Activated T-cell treated with anti-CD3 and anti-CD28 coated beads, Interleukin-2, amount 50 U/mL, for 72 hours (primary cell): ENCODE results near the gene SLC17A8. TPM values are rescaled to one million over a fixed set of nuclear protein-coding genes. Genes with fewer than 3 reads are reported as not detected.

Experiments used
- ATAC-seq, 2 donors: fragments of 150-1000 bp; cut with Tn5 transposase; replicated peaks in 1 of 2; 2 replicates each; pipeline ENCODE4 v1.10.0; 2021; ENCODE audit warnings: moderate library complexity in 2 of 2, mild to moderate bottlenecking in 1 of 2
- DNase-seq, 2 donors: peaks; one replicate each; pipeline ENCODE4 v3.0.0; 2021 to 2022; ENCODE audit warnings: mixed read lengths in 1 of 2
- H3K27ac Mint-ChIP-seq: one replicate; pipeline ENCODE4 v1.8.0; 2022; ENCODE audit warnings: mild to moderate bottlenecking, moderate library complexity, mixed read lengths
- H3K27me3 Mint-ChIP-seq: one replicate; pipeline ENCODE4 v1.8.0; 2022; ENCODE audit warnings: low read depth, mixed read lengths
- H3K36me3 Mint-ChIP-seq, 2 donors: one replicate each; pipeline ENCODE4 v1.8.0; 2022; ENCODE audit warnings: mixed read lengths in 2 of 2, mild to moderate bottlenecking in 1 of 2; ENCODE audit not compliant: insufficient read depth in 2 of 2
- H3K4me1 Mint-ChIP-seq: one replicate; pipeline ENCODE4 v1.8.0; 2022; ENCODE audit warnings: low read depth, mixed read lengths
- H3K4me3 Mint-ChIP-seq, 2 donors: one replicate each; pipeline ENCODE4 v1.8.0; 2022; ENCODE audit warnings: mild to moderate bottlenecking in 2 of 2, mixed read lengths in 2 of 2, moderate library complexity in 2 of 2
- H3K9me3 Mint-ChIP-seq, 2 donors: one replicate each; pipeline ENCODE4 v1.8.0; 2022; ENCODE audit warnings: mixed read lengths in 2 of 2
- total RNA-seq, 2 donors: library from RNA; stranded (reverse); gene quantifications; one replicate each; pipeline ENCODE4 v1.2.3, GENCODE V29; 2022

SLC17A8 gene
- total RNA-seq, 2 donors from 2014 or later, result not detected

- peaks cover 6% of the 10 kb centered on the region for H3K27me3 Mint-ChIP-seq
- H3K27ac Mint-ChIP-seq, result no peak overlapping the region
- DNase-seq (no peak), ATAC-seq (no peak)
- H3K4me3 Mint-ChIP-seq, result no peak overlapping the region
- H3K36me3 Mint-ChIP-seq, result no peaks in the 10 kb centered on the region
- no peaks in the 10 kb centered on the region for H3K4me1 Mint-ChIP-seq
- H3K9me3 Mint-ChIP-seq, result no peaks in the 10 kb centered on the region
Measured at GRCh38 chr12:100376161-100376560, 19.3 kb downstream of the SLC17A8 start.

DNA sequence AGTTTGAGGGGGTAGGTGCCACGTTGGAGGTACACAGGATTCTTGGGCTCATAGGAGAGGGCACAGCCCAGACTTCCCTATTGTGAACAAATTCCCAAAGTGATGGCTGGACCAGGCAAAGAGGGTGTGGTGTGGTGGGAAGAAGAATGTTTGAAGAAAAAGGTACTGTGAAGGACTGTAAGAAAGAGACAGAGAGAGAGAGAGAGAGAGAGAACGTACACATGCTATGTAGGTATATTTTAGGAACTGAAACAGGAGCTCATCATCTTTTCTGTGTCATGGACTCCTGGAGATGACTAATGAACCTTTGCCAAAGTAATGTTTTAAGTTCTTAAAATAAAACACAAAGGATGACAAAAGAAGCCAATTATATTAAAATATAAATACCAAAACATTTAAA lies 24.5 kb downstream of the SLC17A8 start:
- DNase-seq (no peak), ATAC-seq (no peak)
- Mint-ChIP-seq H3K36me3 (no peaks in the 10 kb centered on the region), H3K9me3 (no peaks in the 10 kb centered on the region), H3K4me1 (no peaks in the 10 kb centered on the region), H3K27ac (no peak overlapping the region), H3K27me3 (no peaks in the 10 kb centered on the region), H3K4me3 (no peak overlapping the region)

DNA sequence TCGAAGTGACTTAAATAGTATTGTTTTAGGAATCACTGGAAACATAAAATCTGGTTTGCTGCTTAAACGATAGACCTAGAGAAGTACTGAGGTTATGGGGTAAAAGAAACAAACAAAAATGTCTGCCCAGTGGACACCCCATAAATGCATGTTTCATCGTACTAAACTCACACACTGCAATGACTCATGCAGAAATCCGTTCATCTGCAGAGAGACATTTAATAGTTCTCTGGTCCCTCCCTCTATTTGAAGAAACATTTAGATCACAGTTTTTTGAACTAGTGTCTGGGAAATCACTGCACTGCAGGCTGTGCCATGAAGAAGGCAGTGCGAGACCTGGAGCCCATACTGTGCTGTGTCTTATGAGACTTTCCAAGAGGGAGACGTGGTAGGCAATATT lies 25.5 kb downstream of the SLC17A8 start:
- no peaks in the 10 kb centered on the region for H3K9me3 Mint-ChIP-seq
- no peak for ATAC-seq
- H3K4me3 Mint-ChIP-seq, result no peak overlapping the region
- no peaks in the 10 kb centered on the region for H3K27me3 Mint-ChIP-seq
- no peaks in the 10 kb centered on the region for H3K36me3 Mint-ChIP-seq
- no peaks in the 10 kb centered on the region for H3K4me1 Mint-ChIP-seq
- H3K27ac Mint-ChIP-seq, result no peak overlapping the region
- DNase-seq, result no peak

DNA sequence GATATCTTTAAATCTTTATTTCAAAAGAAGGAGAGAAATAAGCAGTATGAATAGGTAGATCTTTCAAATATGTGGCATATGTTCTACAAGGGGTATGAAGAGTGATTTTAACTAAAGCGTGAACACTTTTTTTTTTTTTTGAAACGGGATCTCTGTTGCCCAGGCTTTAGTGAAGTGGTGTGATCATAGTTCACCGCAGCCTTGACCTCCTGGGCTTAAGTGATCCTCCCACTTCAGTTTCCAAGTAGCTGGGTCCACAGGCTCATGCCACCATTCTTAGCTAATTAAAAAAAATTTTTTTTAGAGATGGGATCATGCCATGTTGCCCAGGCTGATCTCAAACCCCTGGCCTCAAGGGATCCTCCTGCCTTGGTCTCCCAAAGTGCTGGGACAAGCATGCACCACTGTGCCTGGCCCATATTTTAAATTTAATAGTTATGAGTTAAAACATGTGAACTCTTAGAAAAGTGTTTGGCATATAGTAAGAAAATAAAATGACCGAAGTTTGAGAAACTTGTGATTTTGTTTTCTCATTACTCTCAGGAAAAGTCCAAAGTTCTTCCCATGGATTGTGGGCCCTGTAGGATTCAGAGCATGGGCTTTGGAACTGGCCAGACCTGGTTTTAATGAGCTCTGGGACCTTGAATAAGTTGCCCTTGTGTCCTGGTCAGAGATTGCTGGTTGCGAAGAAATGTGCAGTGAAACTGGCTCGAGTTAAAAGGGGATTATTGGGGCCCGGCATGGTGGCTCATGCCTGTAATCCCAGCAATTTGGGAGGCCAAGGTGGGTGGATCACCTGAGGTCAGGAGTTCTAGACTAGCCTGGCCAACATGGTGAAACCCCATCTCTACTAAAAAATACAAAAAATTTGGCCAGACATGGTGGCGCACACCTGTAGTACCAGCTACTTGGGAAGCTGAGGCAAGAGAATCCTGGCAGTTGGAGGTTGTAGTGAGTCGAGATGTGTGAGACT lies 27.0 kb downstream of the SLC17A8 start:
- DNase-seq (no peak), ATAC-seq (no peak)
- no peaks in the 10 kb centered on the region for H3K4me1 Mint-ChIP-seq
- H3K27me3 Mint-ChIP-seq, result no peaks in the 10 kb centered on the region
- H3K27ac Mint-ChIP-seq, result no peak overlapping the region
- H3K9me3 Mint-ChIP-seq, result no peaks in the 10 kb centered on the region
- no peaks in the 10 kb centered on the region for H3K36me3 Mint-ChIP-seq
- no peak overlapping the region for H3K4me3 Mint-ChIP-seq

GRCh38 chr12:100384559-100384935 lies 27.7 kb downstream of the SLC17A8 start:
- no peak overlapping the region for H3K4me3 Mint-ChIP-seq
- H3K4me1 Mint-ChIP-seq, result no peaks in the 10 kb centered on the region
- no peaks in the 10 kb centered on the region for H3K27me3 Mint-ChIP-seq
- no peak overlapping the region for H3K27ac Mint-ChIP-seq
- H3K36me3 Mint-ChIP-seq, result no peaks in the 10 kb centered on the region
- no peaks in the 10 kb centered on the region for H3K9me3 Mint-ChIP-seq
- no peak for ATAC-seq
- no peak for DNase-seq

GRCh38 chr12:100388382-100388781 lies 31.5 kb downstream of the SLC17A8 start:
- no peak for ATAC-seq
- Mint-ChIP-seq H3K9me3 (peaks cover 0 to 1% of the 10 kb centered on the region in 2 donors), H3K27ac (no peak overlapping the region), H3K4me3 (no peak overlapping the region), H3K4me1 (no peaks in the 10 kb centered on the region), H3K36me3 (no peaks in the 10 kb centered on the region), H3K27me3 (no peaks in the 10 kb centered on the region)
- no peak for DNase-seq

DNA sequence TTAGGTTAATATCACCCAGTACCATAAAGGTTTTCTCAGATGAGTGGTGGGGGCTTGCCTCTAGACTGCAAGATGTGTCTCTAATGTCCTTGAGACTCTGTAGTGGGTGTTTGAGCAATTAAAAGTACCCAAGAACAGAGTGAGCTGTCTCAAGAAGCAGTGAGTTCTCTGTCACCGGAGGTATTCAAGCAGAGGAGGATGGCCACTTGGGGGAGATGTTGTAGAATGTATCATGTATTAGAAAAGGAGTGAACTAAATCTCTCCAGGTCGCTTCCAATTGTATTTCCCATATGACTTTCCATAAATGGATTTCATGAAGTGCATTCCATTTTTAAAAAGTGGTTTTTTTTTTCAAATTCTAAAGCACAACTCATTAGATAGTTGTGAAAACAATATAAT lies 35.0 kb downstream of the SLC17A8 start:
- DNase-seq (no peak), ATAC-seq (no peak)
- H3K4me3 Mint-ChIP-seq, result no peak overlapping the region
- no peaks in the 10 kb centered on the region for H3K36me3 Mint-ChIP-seq
- H3K27me3 Mint-ChIP-seq, result no peaks in the 10 kb centered on the region
- H3K9me3 Mint-ChIP-seq, result peaks cover 0 to 1% of the 10 kb centered on the region in 2 donors
- no peaks in the 10 kb centered on the region for H3K4me1 Mint-ChIP-seq
- no peak overlapping the region for H3K27ac Mint-ChIP-seq

DNA sequence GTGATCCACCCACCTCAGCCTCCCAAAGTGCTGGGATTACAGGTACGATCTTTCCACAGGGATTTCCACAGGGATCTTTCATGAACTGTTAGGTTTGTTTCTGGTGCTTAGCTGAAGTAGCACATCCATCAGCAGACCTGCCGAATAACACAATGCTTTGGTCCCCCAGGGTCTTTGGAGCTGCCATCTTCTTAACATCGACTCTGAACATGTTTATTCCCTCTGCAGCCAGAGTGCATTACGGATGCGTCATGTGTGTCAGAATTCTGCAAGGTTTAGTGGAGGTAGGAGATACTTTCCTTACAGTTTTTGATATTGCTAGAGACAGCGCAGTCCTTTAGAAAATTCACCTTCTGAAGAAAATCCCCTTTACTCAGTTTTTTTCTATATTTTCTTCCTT lies 36.3 kb downstream of the SLC17A8 start:
- Mint-ChIP-seq H3K36me3 (no peaks in the 10 kb centered on the region), H3K9me3 (peaks cover 0 to 1% of the 10 kb centered on the region in 2 donors), H3K4me3 (no peak overlapping the region), H3K4me1 (no peaks in the 10 kb centered on the region), H3K27ac (no peak overlapping the region), H3K27me3 (no peaks in the 10 kb centered on the region)
- DNase-seq, result no peak
- ATAC-seq, result no peak

DNA sequence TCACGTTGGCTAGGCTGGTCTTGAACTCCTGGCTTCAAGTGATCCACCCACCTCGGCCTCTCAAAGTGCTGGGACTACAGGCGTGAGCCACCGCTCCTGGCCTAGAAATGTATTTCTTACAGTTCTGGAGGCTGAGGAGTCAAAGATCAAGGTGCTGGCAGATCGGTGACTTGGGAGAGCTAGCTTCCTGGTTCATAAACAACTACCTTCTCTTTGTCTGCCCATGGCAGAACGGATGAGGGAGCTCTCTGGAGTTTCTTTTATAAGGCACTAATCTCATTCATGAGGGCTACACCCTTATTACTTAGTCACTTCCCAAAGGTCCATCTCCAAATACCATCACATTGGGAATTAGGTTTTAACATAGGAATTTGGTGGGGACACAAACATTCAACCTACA lies 38.9 kb downstream of the SLC17A8 start:
- peaks cover 0 to 3% of the 10 kb centered on the region in 2 donors for H3K9me3 Mint-ChIP-seq
- H3K4me3 Mint-ChIP-seq, result no peak overlapping the region
- DNase-seq (no peak), ATAC-seq (no peak)
- H3K36me3 Mint-ChIP-seq, result no peaks in the 10 kb centered on the region
- H3K4me1 Mint-ChIP-seq, result no peaks in the 10 kb centered on the region
- H3K27ac Mint-ChIP-seq, result no peak overlapping the region
- H3K27me3 Mint-ChIP-seq, result no peaks in the 10 kb centered on the region

- Mint-ChIP-seq H3K9me3 (peaks cover 0 to 2% of the 10 kb centered on the region in 2 donors), H3K36me3 (no peaks in the 10 kb centered on the region), H3K27me3 (no peaks in the 10 kb centered on the region), H3K4me1 (no peaks in the 10 kb centered on the region), H3K27ac (no peak overlapping the region), H3K4me3 (no peak overlapping the region)
- no peak for DNase-seq
- no peak for ATAC-seq
Measured at GRCh38 chr12:100398307-100398706, 41.4 kb downstream of the SLC17A8 start.

DNA sequence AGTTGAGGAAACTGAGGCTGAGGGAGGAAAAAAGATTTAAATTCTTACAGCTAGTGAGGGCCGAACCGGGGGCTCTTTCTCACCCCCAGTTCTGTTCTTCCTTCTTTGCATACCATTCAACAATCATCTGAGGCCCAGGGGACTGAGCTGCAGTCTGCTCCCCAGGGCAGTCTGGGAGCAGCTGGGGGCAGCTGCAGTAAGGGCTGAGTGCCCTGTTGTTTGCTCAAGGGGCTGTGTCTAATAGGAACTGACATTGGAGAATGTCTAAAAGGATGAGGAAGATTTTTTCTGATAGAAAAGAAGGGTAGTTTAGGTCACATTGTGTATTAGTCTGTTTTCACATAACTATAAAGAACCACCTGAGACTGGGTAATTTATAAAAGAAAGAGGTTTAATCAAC lies 42.2 kb downstream of the SLC17A8 start:
- Mint-ChIP-seq H3K27me3 (no peaks in the 10 kb centered on the region), H3K4me3 (no peak overlapping the region), H3K36me3 (no peaks in the 10 kb centered on the region), H3K4me1 (no peaks in the 10 kb centered on the region), H3K27ac (no peak overlapping the region), H3K9me3 (peaks cover 0 to 2% of the 10 kb centered on the region in 2 donors)
- DNase-seq (no peak), ATAC-seq (no peak)

GRCh38 chr12:100401660-100402059 lies 44.8 kb downstream of the SLC17A8 start:
- no peaks in the 10 kb centered on the region for H3K36me3 Mint-ChIP-seq
- peaks cover 0 to 2% of the 10 kb centered on the region in 2 donors for H3K9me3 Mint-ChIP-seq
- no peak for DNase-seq
- no peak overlapping the region for H3K27ac Mint-ChIP-seq
- H3K27me3 Mint-ChIP-seq, result no peaks in the 10 kb centered on the region
- H3K4me3 Mint-ChIP-seq, result no peak overlapping the region
- H3K4me1 Mint-ChIP-seq, result no peaks in the 10 kb centered on the region
- no peak for ATAC-seq

DNA sequence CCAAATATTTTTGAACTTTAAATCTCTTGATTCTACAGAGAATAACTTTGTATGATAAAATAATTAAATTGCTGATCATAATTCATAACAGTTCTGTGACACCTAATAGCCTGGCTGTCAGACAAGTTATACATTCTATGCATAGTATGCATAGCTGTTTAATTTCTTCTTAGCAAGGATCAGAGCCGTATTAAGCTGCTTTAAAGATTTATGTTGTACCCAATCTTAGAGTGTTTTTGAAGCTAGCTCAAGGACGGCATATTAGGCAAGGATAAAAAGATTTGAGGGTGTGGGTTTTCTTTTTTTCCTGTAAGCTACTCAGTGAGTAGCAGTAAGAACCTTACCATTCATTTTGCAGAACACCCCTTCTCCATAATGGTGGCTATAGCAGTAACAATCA lies 45.9 kb downstream of the SLC17A8 start:
- DNase-seq, result no peak
- no peaks in the 10 kb centered on the region for H3K4me1 Mint-ChIP-seq
- no peaks in the 10 kb centered on the region for H3K27me3 Mint-ChIP-seq
- H3K9me3 Mint-ChIP-seq, result peaks cover 0 to 2% of the 10 kb centered on the region in 2 donors
- H3K27ac Mint-ChIP-seq, result no peak overlapping the region
- no peaks in the 10 kb centered on the region for H3K36me3 Mint-ChIP-seq
- no peak overlapping the region for H3K4me3 Mint-ChIP-seq
- ATAC-seq, result no peak

GRCh38 chr12:100403446-100403845 lies 46.6 kb downstream of the SLC17A8 start:
- H3K27ac Mint-ChIP-seq, result no peak overlapping the region
- no peak for ATAC-seq
- H3K27me3 Mint-ChIP-seq, result no peaks in the 10 kb centered on the region

More at GRCh38 chr12:100403446-100403845, 46.6 kb downstream of the SLC17A8 start:
- no peaks in the 10 kb centered on the region for H3K4me1 Mint-ChIP-seq
- H3K36me3 Mint-ChIP-seq, result no peaks in the 10 kb centered on the region
- no peak overlapping the region for H3K4me3 Mint-ChIP-seq
- DNase-seq, result no peak
- H3K9me3 Mint-ChIP-seq, result peaks cover 0 to 2% of the 10 kb centered on the region in 2 donors
